Muscle layer of duodenum (tissue), 2 donors: ENCODE results near the gene ARSB.

Experiments
- H3K27ac ChIP-seq: one replicate; pipeline ENCODE4 v1.7.0; 2013; ENCODE audit warnings: mild to moderate bottlenecking, low read length
- H3K27me3 ChIP-seq: one replicate; pipeline ENCODE4 v1.7.0; 2013; ENCODE audit warnings: low read depth, mild to moderate bottlenecking, control low read depth, low read length
- H3K36me3 ChIP-seq, 2 donors: one replicate each; pipeline ENCODE4 v1.7.0; 2013; ENCODE audit warnings: low read length in 2 of 2, control low read depth in 1 of 2, mild to moderate bottlenecking in 1 of 2; ENCODE audit not compliant: insufficient read depth in 2 of 2, control insufficient read depth in 1 of 2
- H3K4me1 ChIP-seq, 2 donors: one replicate each; pipeline ENCODE4 v1.7.0; 2013; ENCODE audit warnings: low read length in 2 of 2, mild to moderate bottlenecking in 2 of 2, control low read depth in 1 of 2, moderate library complexity in 1 of 2; ENCODE audit not compliant: insufficient read depth in 2 of 2, control insufficient read depth in 1 of 2
- H3K4me3 ChIP-seq, 2 donors: one replicate each; pipeline ENCODE4 v1.7.0; 2013; ENCODE audit warnings: low read length in 2 of 2, low read depth in 1 of 2, mild to moderate bottlenecking in 1 of 2
- H3K9me3 ChIP-seq, 2 donors: one replicate each; pipeline ENCODE4 v1.7.0; 2013; ENCODE audit warnings: low read length in 2 of 2, control low read depth in 1 of 2, mild to moderate bottlenecking in 1 of 2; ENCODE audit not compliant: control insufficient read depth in 1 of 2
- donor health status: healthy.

ARSB gene

DNA sequence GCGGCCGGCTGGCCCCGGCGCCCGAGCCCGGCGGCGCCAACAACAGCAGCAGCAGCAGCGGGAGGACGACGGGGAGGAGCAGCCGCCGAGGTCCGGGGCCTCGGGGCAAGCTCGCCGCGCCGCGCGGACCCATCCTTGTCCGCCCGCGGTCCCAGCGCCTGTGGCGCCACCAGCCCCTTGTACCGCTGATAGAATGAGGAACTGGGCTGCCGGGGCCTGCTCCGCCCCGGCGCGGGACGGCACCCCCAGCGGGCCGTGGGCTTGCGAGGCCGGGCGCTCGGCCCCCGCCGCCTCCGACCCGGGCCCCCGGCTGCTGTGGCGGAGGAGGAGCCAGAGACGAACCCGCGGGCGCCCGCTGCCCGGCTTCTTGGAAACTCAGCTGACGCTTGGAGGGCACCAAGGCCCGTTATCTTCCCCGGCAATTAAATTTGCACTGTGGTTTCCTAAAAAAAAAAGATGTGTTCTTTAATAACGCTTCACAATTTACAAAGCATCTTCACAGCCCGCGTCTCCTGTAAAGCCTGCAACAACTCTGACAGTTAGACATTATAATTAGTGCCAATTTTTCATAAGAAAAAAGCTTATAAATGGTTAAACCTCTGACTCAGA lies at the start of gene ARSB:
TSS of gene ARSB (minus strand) at position 195 of the 609 bp plus-strand sequence. CDS start at position 133, 62 bp downstream.
- H3K9me3 ChIP-seq: no peaks in the 10 kb centered on the region
- H3K4me1 ChIP-seq: peaks cover 4 to 14% of the 10 kb centered on the region in 2 donors
- peak within 1 kb of the TSS; percentile 95 for H3K27ac ChIP-seq
- no peaks in the 10 kb centered on the region for H3K27me3 ChIP-seq
- no peaks in the 10 kb centered on the region for H3K36me3 ChIP-seq
- H3K4me3 ChIP-seq: peak within 1 kb of the TSS; percentile 74 to 77

DNA sequence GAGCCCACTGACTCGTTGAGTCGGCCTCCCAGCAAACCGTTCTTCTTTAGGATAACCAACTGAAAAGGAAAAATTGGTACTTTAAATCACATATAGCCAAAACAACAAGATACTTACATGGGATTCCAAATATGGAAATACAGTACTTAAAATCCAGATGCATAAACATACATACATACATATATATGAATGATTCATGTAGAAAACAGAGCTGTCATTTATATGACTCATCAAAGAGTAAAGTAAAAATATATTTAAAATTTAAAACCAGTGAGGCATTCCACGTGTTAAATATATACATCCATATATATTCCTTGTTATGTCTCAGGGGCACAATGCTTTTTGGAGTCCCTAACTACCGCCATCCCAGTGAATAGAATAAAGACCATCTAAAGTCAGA lies 47.7 kb upstream of the ARSB start:
- H3K36me3 ChIP-seq: no peaks in the 10 kb centered on the region
- H3K4me3 ChIP-seq: no peak overlapping the region
- H3K4me1 ChIP-seq: no peaks in the 10 kb centered on the region
- no peaks in the 10 kb centered on the region for H3K27me3 ChIP-seq
- H3K9me3 ChIP-seq: peaks cover 0 to 5% of the 10 kb centered on the region in 2 donors
- H3K27ac ChIP-seq: no peak overlapping the region

DNA sequence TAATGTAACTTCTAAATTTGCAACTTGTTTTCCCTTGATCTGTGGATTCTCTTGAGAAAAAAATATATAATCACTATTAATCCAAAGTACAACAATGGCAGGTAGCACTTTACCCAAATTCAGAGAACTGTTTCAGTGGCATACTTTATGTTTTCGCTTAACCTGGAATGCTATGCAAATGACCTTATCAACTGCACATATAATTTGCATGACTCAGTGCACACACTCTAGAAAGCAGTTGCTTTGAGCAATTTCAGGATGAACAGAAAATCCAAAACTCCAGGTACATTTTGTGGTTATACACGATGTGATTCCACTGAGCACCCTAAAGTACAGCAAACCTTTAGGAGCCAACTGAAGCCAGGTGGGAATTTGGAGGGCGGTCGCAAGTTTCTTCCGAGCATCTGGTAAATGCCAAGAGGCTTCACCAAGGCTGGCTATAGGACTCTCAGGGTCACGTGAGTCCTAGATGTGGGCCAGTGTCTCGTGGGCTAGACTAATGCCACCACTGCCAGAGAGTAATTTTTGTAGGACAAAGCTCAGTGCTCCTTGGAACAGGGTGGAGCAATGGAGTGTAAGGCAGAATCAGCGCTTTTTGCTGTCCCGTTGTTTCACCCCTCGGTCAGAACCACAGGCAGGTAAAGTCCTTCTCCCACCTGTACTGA lies 47.1 kb upstream of the ARSB start:
- Histone ChIP-seq H3K27me3 (no peaks in the 10 kb centered on the region), H3K9me3 (peaks cover 0 to 5% of the 10 kb centered on the region in 2 donors), H3K4me3 (no peak overlapping the region), H3K36me3 (no peaks in the 10 kb centered on the region), H3K27ac (no peak overlapping the region), H3K4me1 (no peaks in the 10 kb centered on the region)

DNA sequence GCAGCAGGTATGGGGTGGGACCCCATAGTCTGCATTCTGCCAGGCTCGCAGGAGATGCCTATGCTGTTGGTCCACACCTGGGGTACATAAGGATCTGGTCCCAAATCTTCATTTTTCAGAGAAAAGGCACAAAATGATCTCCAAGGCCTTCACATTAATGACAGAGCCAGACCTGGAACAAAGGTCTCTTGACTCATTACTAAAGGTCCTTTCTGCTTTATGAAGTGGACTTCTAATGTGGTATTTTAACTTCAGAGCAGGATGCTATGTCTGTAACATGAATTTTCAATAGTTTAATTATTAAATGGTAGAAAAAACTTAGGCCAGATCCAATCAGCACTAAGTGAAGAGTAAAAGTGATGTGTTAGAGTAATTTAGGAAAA lies 46.4 kb upstream of the ARSB start:
- no peaks in the 10 kb centered on the region for H3K9me3 ChIP-seq
- no peak overlapping the region for H3K27ac ChIP-seq
- H3K27me3 ChIP-seq: no peaks in the 10 kb centered on the region
- H3K4me3 ChIP-seq: no peak overlapping the region
- no peaks in the 10 kb centered on the region for H3K4me1 ChIP-seq
- no peaks in the 10 kb centered on the region for H3K36me3 ChIP-seq

DNA sequence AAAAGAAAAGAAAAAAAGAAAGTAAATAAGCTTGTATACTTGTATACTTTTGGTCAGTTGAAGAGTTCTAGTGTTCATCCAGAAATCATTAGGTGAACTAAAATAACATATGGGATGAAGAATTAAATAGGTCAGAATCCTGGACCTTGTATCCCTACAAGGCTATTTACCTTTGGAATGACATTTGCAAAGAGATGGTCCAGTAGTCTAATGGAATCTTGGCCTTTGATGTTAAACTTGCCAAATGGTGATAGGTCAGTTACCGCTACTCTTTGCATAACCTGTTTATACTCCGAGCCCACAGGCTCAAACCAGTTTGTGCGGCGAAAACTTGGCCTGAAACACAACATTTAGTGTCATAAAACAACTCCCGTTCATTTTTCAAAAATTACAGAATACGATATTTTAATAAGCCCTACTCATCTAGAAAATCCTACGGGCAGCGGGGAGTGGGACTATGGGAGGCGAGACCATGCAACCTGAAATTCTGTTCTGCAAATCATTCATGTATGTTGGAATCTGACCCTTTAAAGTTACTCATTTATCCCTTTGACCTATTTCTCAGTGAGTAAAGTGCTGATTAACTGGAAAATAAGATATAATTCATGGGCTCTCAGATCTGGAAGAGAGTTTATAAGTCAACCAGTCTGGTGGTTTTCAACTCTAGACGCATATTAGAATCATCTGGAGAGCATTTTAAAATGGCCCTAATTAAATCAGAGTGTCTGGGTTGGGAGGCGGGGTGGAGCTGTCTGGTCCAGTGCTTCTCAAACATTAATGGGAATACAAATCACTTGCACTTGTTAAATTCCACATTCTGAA lies 45.8 kb upstream of the ARSB start:
- Histone ChIP-seq H3K27ac (no peak overlapping the region), H3K4me3 (no peak overlapping the region), H3K9me3 (no peaks in the 10 kb centered on the region), H3K4me1 (no peaks in the 10 kb centered on the region), H3K36me3 (no peaks in the 10 kb centered on the region), H3K27me3 (no peaks in the 10 kb centered on the region)

DNA sequence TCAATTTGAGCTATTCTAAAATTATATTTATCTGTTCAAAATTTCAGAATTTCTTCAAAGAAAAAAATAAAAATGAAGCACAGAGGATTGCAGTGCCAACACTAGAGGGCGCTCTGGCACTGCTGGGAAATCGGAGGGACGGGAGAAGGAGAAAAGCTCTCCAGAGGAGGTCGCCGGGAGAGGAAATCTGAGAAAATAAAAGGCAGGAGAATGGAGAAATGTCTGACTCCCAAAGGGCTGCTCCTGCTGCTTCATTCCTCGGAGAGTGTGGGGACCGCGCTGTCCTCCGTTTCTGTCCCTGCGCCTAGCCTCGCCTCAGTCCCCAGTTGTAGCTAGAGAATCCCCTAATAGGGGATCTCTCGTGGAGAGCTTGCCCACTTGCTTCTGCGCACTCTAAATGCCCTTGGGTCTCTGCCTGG lies 40.0 kb upstream of the ARSB start:
- Histone ChIP-seq H3K9me3 (no peaks in the 10 kb centered on the region), H3K36me3 (no peaks in the 10 kb centered on the region), H3K4me1 (peaks cover 0 to 6% of the 10 kb centered on the region in 2 donors), H3K4me3 (peak overlapping the region; percentile 16 to 48), H3K27ac (peak overlapping the region; percentile 21), H3K27me3 (no peaks in the 10 kb centered on the region)

DNA sequence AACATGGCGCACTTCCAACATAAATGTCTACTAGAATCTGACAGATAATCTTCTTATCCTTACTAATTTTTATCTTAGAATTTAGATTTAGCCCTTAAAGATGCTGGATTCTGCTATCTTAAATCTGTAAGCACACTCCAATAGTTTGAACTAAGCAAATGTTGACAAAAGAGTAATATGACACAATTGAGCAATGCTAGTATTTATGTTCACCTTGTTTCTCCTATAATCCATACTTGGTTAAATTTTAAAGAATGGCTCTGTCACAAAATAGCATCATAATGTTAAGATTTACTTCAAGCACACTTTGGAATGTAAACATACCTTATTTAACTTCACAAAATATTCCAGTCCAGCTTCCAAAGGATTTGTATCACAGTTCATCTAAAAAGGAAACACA lies 38.8 kb upstream of the ARSB start:
- Histone ChIP-seq H3K27ac (no peak overlapping the region), H3K4me3 (peak overlapping the region in 1 of 2 donors; percentile 48), H3K4me1 (peaks cover 0 to 6% of the 10 kb centered on the region in 2 donors), H3K9me3 (no peaks in the 10 kb centered on the region), H3K36me3 (no peaks in the 10 kb centered on the region), H3K27me3 (no peaks in the 10 kb centered on the region)

DNA sequence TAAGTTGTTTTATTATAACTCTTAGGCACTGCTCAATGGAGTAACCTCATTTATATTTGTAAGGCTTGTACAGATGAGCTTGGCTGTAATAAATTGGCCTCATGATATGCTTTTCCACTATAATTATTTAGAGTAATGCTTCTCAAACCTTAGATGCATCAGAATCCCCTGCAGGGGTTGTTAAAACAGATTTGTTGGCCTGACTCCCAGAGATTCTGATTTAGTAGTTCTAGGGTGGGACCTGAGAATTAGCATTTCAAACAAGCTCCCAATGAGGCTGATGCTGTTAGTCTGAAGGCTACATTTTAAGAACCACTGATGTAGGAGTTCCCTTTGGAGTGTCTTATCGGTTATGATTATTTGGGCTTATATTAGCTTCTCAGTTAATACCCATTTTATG lies 38.2 kb upstream of the ARSB start:
- Histone ChIP-seq H3K4me3 (no peak overlapping the region), H3K36me3 (no peaks in the 10 kb centered on the region), H3K27me3 (no peaks in the 10 kb centered on the region), H3K4me1 (peaks cover 0 to 6% of the 10 kb centered on the region in 2 donors), H3K9me3 (no peaks in the 10 kb centered on the region), H3K27ac (no peak overlapping the region)

DNA sequence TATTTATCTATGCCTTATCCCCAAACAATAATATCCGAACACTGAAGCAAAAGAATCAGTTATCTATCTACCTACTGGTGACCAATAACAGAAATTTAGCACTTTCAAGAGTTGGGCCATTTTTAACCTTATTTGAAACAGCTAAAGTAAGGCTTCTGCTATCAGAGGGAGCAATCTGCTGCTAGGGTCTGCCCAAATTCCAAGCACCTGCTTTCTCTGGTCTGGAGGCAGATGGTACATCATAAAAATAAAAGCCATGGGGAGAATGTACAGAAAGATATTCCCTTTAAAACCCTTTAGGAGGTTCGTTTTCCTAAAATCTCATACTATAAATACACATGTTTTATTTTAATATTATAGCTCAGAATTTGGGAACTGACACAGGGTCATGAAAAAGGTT lies 37.7 kb upstream of the ARSB start:
- Histone ChIP-seq H3K9me3 (no peaks in the 10 kb centered on the region), H3K4me1 (peaks cover 0 to 6% of the 10 kb centered on the region in 2 donors), H3K27me3 (no peaks in the 10 kb centered on the region), H3K4me3 (no peak overlapping the region), H3K36me3 (no peaks in the 10 kb centered on the region), H3K27ac (no peak overlapping the region)

DNA sequence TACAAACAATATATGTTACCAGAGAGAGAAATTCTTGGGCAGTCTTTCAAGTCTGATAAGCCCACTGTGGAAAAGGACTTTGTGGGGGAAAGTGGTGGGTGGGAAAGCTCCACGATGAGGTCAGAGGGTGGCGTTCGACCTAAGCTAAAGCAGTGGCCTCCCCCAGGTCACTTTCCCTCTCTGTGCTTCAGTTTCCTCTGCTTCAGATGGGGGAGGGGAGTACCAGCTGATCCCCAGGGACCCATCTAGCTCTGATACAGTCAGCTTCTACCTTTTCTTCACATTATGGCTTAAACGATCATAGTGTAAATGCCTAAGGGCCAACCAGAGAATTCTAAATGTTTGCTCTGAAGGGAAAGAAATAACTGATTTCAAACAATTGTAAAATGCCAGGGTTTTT lies 36.6 kb upstream of the ARSB start:
- Histone ChIP-seq H3K27ac (no peak overlapping the region), H3K4me1 (peaks cover 0 to 6% of the 10 kb centered on the region in 2 donors), H3K4me3 (no peak overlapping the region), H3K36me3 (no peaks in the 10 kb centered on the region), H3K9me3 (no peaks in the 10 kb centered on the region), H3K27me3 (no peaks in the 10 kb centered on the region)

DNA sequence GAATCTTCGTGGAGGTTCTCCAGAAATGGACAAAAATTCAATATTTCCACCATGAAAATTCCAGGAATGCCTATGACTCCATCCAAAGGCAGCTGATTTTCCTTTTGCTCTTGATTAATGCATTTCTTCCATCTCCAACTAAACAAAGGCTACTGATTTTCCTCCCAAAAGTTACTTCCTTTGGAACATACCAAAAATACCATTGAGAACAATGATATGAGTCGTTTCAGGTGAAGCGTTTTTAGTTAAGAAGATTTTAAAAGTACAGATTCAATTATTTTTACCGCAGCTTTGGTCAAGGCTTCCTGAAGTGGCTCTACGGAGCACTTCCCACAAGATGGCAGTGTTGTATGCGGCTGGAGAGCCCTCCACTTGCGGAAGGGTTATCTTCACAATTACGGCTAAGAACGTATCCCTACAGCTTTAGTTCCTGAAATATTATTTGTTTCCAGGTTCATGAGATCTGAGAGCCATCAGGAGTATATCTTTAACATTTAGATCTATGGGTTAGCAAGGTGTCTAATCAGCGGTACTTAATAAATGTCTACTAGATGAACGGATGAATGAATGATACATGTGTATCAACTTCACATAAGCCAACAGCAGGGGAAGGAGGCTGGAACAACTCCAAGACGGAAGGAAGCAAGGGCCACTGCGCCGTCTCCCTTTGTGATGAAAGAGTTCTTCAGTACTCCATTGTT lies 35.9 kb upstream of the ARSB start:
- no peaks in the 10 kb centered on the region for H3K9me3 ChIP-seq
- no peaks in the 10 kb centered on the region for H3K36me3 ChIP-seq
- H3K27ac ChIP-seq: peak overlapping the region; percentile 47
- H3K4me3 ChIP-seq: peak overlapping the region; percentile 6 to 33
- H3K27me3 ChIP-seq: no peaks in the 10 kb centered on the region
- H3K4me1 ChIP-seq: peaks cover 0 to 6% of the 10 kb centered on the region in 2 donors
